Jurkat, Clone E6-1 (cell line): ENCODE measurements around the gene SNAP47.

ENCODE experiments used
- DNase-seq: peaks from one replicate; pipeline ENCODE4 v3.0.0-alpha.2; 2011; ENCODE audit warnings: low read depth, low spot score
- H3K4me3 ChIP-seq: 2 replicates; pipeline ENCODE4 v1.5.1; 2011; ENCODE audit warnings: mild to moderate bottlenecking, low read length, control low read depth, moderate library complexity

The SNAP47 gene

DNA sequence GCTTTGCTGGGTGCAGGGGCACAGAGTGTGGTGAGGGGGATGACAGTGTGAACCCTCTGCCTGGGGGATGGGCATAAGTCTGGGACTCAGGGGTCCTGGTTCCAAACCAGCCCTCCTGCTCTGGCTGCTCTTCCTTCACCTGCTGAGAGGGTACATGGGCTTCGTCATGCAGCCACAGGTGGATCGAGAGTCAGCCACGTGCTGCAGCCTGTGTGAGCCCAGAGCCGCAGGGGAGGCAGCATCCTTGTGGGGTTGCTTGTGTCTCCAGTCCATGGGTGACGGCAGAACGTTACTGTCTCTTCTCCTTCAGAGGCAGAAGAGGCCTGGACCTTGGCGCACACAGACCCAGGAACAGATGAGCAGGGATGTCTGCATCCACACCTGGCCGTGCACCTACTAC is 12.1 kb downstream of the SNAP47 start:
- H3K4me3 ChIP-seq = no peak overlapping the region
- no peak for DNase-seq

DNA sequence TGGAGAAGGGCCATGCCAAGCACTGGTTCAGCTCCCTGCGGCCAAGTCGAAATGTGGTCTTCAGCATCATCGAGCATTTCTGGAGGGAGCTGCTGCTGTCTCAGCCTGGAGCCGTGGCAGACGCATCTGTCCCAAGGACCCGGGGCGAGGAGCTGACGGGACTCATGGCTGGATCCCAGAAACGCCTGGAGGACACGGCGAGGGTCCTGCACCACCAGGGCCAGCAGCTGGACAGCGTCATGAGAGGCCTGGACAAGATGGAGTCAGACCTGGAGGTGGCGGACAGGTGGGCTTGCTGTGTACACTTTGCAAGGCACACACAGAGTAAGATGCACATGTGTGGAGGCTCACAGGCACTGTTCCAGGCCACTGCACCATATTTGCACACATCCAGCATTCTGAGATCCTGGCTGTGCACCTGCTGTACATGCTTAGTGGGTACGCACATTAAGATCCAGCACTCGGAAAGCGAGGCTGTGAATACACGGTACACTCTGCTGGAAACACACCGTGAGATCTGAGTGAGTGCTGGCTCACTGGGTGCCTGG is 12.8 kb downstream of the SNAP47 start:
- no peak overlapping the region for H3K4me3 ChIP-seq
- no peak for DNase-seq

DNA sequence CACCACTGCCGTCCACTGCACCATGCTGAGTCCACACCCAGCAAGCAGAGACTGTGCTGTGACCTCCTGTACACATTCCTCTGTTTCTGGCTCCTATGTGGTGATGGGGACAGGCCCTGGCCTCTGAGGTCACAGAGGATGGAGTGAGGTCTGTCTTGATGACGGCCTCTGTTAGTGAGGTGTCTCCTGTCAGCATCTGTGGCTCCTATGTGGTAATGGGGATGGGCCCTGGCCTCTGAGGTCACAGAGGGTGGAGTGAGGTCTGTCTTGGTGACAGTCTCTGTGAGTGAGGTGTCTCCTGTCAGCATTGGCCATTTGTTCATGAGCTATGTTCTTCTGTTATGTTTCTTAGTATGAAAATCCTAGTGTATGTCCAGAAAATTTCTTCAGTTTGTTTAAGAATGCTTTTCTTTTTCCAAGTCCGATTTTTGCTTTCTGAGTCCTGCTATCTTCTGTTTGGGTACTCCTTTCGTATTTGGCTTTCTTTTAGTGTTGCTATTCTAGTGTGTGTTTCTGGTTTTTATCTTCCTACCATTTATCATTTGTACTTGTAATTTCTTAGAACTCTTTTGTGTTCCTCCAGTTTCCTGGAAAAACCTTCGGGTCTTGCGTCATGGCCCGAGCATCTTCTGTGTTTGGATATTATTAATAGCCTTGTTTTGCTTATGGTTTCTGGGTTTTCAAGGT is 13.4 kb downstream of the SNAP47 start:
- no peak for DNase-seq
- no peak overlapping the region for H3K4me3 ChIP-seq

DNA sequence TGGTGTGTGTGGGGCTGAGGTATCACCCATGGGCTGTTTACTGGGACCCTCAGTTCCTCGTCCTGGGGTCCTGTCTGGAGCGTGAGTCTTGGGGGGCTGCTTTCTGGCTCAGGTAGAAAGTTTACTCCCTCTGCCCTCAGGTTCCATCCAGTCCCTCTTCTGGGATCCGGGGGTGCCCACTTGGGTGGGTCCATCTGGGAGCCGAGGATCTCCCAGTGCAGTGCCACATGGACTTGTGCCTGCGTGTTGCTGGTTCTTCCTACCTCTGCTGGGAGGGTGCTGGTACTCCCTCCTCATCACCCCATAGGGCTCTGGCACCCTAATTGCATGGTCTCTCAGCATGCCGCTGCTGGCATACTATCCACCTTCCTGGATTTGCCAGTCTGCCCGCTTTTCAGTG is 14.0 kb downstream of the SNAP47 start:
- no peak overlapping the region for H3K4me3 ChIP-seq
- no peak for DNase-seq

DNA sequence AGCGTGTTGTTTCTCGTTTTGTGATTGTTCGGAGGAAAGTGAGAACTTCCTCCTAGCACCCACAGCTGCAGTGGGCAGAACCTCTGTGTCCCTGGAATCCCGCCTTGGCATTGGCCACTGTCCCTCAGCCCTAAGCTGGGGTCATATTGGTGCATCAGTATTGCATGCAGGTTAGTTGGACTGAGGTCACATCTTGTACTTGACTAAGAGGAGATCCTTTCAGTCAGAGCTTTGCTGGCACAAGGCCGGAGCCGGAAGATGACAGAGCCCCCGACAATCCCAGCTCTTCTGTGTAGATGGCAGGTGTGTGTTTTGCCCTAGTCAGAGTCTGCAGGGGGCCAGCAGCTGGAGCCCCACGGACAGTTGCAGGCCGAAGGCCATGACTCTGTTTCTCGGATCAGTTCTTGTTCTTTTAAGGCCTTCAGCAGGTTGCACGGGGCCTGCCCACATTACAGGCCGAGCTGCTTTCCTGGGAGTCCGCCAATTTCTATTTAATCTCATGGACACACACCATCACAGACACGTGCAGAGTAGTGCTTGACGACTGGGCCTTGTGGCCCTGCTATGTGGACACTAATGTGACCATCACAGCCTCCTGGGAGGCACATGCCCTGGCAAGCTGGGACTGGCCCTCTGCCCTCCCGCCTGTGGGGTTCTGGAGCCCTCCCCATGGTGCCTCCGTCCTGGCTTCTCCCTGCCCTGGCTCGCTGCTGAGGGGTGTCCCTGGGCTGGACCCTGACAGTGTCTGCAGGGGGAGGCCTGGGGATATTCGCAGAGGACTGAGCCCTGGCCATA is 14.9 kb downstream of the SNAP47 start:
- no peak overlapping the region for H3K4me3 ChIP-seq
- no peak for DNase-seq

DNA sequence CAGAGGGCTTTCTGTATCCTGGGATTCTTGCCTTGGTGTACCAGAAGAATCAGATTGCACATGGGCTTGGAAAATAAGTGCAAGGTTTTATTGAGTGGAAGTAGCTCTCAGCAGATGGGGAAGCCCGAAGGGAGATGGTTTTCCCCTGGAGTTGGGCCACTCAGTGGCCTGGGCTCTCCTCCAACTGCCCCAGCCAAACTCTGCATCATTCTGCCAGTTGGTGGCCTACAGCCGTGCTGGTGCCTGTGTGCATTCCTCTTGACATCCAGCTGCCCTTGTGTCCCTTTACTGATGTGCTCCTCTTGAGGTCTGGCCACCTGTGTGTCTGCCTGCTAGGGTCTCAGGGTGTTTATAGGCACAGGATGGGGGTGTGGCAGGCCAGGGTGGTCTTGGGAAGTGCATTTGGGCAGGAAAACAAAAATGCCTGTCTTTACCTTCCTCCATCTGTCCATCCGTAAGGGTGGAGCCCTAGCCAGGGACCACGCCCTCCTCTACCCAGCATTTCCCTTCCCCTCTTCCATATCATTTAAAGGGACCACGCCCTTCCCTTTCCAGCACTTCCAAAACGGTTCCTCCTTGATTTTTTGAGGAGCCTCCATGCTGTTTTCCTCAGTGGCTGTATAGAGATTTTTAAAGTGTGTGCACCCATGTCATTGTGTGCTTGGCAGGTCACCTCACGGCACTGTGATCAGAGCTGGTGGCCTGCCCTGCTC is 18.9 kb downstream of the SNAP47 start:
- no peak for DNase-seq
- H3K4me3 ChIP-seq = no peak overlapping the region

DNA sequence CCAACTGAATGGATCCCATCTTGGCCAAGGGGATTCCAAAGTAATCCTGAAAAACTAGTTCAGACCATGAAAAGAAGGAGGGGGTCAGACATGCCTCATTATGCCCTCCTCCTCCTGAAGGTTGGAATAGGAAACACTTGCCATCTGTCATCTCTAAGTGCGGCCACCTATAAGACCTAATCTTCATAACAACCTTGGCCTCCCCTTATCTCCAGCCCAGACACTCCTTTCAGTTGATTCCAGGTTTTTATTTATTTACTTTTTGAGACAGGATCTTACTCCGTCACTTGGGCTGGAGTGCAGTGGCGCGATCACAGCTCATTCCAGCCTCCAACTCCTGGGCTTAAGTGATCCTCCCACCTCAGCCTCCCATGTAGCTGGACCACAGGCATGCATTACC is 19.7 kb downstream of the SNAP47 start:
- no peak for DNase-seq
- no peak overlapping the region for H3K4me3 ChIP-seq

DNA sequence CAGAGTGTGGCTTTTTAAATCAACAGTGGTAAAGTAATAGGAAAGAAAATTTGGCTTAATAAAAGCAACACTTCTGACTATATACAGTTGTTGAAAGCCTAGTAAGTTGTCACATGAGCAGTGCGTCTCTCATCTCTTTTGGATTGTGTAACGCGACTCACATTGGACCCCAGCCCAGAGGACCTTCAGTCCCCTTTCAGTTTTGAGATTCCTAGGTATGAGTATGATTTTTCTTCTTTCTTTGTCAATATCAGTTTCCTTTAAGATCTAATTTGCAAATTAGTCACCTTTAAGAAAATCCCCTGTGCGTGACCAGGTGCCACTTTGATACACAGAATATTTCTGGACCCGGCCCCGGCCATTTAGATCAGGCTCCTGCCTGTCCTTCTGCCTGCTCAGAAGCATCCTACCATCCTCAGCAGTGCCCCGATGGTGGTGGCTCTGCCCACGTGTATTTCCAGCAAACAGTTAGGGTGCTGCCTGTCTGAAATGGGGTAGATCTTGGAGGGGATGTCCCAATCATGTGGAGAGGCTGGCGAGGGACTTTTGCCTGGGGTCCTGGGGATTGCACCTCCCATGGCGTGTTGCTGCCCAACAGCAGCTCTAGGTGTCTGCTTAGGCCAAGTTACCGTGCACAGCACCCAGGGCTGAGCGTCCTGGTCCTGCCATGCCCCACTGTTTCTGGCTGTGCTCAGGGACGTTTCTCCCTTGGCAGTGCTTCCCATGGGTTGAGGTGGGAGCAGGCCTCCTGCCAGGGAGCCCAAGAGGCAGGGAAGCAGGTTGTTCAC is 21.1 kb downstream of the SNAP47 start:
- no peak overlapping the region for H3K4me3 ChIP-seq
- no peak for DNase-seq

DNA sequence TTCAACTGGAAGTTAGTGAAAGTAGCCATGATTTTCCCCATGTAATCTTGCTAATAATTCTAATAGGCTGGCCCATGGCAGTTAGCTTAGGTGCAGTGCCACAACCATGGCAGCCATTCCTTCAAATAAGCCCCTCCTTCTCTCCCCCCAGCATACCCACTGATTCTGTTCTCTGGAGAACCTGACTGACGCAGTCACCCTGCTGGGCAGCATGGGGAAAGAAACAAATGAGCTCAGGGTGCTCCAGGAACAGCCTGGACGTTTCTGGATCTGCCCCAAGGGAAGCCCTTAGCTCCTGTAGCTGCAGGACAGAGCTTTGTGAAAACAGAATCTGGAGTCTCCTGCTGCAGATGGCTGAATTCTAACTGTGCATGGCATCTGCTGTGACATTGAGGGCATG is 22.5 kb downstream of the SNAP47 start:
- no peak overlapping the region for H3K4me3 ChIP-seq
- no peak for DNase-seq

DNA sequence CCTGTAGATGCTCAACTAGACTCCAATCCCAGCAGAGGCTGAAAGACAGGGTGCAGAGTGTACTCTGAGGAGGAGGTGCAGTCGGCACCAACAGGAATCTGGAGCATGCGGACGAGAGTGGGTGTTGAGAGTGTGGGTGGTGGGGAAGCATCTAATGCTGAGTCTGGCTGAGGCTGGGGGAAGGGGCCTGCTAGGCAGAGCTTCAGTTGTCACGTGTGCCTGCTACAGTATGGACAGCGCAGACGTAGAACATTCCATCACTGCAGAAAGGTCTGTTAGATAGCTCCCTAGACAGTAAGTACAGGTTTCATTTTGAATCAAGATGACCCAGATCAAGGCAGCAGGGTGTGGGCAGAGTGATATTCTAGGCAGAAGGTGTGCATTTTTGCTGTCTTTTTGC is 23.1 kb downstream of the SNAP47 start:
- H3K4me3 ChIP-seq = no peak overlapping the region
- DNase-seq = no peak

DNA sequence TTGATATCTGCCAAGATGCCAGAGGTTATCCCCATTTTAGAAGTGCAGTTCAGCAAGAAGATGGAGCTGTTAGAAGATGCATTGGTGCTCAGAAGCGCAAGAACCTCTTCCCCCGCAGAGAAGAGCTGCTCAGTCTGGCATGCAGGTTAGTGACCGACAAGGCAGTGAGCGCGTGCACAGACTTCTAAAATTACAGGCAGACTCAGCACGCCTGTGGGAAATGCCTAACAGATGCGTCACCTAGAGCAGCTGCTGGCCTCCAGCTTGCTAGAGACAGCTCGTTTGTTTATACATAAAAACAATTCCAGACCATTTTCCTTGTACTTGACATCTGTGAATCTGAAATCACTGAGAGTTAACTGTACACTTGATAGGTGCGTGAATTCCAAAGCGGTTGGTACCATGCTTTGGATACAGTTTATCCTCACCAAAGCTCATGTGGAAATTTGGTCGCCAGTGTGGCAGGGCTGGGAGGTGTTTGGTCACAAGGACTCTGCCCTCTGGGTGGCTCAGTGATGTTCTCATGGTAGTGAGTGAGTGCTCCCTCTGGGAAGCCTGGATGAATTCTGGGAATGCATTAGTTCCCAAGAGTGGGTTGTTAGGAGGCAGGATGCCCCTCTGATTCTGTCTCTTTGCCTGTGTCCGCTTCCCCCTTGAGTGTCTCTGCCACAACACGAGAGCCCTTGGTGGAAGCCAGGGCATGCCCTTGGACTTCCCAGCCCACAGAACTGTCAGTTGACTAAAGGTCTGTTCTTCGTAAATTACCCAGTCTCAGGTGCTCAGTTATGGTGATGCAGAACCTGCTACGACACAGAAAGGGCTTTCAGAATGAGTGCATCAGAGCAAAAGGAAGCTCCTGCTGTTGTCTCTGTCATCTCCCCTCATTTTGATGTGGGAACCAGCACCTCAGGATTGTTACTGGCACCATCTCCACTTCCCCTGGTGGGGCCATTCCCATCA is 24.4 kb downstream of the SNAP47 start:
- DNase-seq = no peak
- no peak overlapping the region for H3K4me3 ChIP-seq

DNA sequence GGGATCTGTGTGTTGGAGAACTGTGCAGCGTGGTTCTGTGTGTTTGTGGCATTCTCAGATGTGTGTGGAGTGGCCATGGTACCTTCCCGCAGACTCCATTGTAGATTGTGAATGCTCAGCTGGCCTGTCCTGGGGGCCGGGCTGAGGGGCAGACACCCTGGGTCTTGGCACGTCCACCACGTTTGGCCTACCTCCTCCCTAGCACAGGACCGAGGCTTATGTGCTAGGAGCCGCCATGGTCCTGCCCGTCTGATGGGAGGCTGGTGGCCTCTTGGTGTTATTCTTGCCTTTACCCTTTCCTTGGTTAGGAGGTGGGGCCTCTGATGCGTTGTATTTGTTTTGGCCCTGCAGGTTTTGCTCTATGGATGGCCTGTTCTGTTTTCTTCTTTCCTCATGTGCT is 25.1 kb downstream of the SNAP47 start:
- DNase-seq = no peak
- no peak overlapping the region for H3K4me3 ChIP-seq

DNA sequence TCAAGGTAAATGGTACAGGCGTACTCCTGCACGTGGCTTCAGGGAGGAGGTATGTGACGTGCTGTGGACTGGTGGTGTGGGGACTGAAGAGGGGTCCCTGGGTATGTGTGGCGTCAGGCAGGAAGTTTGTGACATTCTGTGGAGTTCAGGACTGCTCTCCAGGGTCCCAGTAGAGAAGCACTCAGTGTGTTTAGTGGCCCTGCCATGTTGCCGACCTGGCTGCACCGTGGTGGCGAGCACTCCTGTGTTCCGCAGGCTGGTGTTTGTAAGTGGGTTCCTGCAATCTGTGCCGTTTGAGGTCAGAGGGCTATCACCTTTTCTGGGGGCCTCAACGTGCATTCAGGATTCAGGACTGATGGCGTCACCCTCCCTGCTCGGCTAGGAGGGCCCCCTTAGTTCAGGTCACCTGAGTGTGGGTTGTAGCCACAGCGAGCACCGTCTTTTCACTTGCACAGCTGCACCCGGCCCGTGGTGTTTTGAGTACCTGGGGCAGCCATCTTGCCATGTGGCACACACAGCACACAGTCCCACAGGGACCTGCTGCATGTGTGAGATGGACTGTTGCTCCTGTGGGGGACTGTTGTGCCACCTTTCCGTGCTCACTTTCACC is 26.5 kb downstream of the SNAP47 start:
- no peak overlapping the region for H3K4me3 ChIP-seq
- DNase-seq = no peak

DNA sequence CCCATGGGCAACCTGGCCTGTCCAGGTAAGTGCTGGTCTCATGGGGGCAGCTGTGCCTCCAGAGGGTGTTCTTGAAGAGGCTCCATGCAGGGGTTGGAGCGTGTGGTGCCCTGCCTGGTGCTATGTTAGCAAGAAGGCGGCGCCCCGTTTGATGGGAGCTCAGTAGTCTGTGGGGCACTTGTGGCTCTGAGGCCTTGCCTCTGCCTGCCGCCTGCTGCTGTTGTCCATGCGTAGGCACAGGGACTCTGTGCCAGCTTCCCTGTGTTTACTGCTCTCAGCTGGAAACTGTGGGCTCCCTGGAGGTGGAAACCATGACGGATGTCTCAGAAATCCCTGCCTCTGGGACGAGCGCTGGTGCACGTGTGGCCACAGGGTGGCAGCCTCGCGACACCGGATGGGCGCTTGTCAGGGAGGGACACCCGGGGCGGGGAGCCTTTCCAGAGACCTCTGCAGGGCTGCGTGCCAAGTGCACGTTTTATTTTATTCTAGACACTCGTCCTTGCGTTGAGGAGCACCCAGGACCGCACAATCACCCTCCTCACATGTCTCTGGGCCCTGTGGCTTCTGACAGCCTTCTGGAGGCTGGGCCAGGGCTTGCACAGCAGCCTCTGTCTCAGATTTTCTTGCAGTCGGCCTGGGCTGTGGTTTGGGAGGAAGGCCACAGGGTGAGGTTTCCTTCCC is 27.1 kb downstream of the SNAP47 start:
- peak; percentile 88 for DNase-seq
- H3K4me3 ChIP-seq = no peak overlapping the region

DNA sequence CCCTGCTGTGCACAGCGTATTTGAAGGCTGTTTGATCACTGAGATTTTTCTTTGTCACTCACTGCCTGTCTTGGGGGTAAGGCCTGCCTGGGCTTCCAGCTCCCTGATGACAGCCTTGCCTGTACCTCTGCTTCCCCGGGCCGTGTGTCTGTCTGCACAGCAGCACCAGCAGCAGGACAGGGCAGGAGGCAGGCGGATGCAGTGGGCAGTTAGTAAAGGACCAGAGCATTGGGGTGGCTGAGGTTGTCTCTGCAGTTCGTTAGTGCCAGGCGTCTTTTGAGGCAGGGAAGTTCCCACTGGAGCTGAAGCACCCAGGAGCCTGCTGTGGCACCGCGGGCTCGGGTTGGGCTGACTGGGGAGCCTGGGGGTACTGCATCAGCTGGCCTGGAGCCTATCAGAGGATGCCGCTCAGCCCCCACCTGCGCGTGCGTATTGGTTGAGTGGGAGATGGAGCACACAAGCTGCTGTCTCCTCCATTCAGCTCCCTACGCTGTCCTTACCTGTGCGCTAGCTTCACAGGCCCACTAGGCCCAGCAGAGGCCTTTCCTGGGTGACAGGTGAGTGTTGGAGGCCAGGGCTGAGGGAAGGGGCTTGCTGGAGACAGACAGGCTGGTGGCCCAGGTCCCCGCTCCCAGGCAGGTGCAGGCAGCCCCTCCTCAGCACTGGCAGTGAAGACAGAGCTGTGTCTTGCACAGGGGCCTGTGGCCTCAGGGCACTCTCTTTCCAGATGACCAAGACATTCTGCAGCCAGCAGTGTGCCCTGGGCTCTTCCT is 28.2 kb downstream of the SNAP47 start:
- no peak for DNase-seq
- H3K4me3 ChIP-seq = no peak overlapping the region

DNA sequence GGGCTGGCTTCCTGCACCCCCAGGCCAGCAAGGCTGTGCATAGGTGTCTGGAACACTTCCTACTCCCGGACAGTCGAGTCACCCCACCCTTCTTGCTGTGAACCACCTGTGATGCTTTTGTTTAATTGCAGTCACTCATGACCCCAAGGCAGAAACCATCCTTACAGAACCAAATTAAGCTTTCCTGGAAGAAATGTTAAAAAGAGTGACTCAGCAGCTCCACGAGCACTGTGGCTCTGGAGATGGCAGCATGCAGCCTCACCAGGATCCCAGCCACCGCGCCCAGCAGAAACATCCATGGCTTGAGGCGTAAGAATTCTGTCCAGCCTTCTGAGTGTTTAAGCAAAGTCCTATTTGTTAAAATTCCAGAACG is 28.8 kb downstream of the SNAP47 start:
- DNase-seq = no peak
- H3K4me3 ChIP-seq = no peak overlapping the region
